ENCODE results near the gene STPG1. TPM values are rescaled to one million over a fixed set of nuclear protein-coding genes. Genes with fewer than 3 reads are reported as not detected.

The STPG1 gene
- total and polyA plus RNA-seq, 9 of the 15 experiments (the other 6 are each of a cell fraction or from before 2014, with no cell fraction given), result 5.0 to 11.9 (median 8.3) TPM

- TF ChIP-seq KDM5B (IDR thresholded peaks at IDR 0.05; ENCODE audit: insufficient replicate concordance, low read depth, low read length) (no peak), CHD2 (IDR thresholded peaks at IDR 0.05; ENCODE audit: low read depth, low read length) (peak; percentile 76; the same call in 1 of the 2 replicates), CBFB (CRISPR knock-in tag; IDR thresholded peaks at IDR 0.05) (0 out of 2 replicates have a peak, but pooled peaks have one; percentile 39), TEAD4 (IDR thresholded peaks at IDR 0.05; ENCODE audit: low read length) (no peak), TEAD4 (CRISPR knock-in tag; IDR thresholded peaks at IDR 0.05; ENCODE audit: borderline replicate concordance) (0 out of 2 replicates have a peak, but pooled peaks have one; percentile 40), THRAP3 (IDR thresholded peaks at IDR 0.05; ENCODE audit: borderline replicate concordance) (0 out of 2 replicates have a peak, but pooled peaks have one; percentile 38)
These were observed 1.3 kb upstream of the STPG1 start (continued) for GRCh38 chr1:24414775-24415333.

- DNase-seq (ENCODE audit: extremely low read depth in 1 of 4, low spot score in 3 of 4), result no peak
- Histone ChIP-seq H3K27me3 (ENCODE audit: control insufficient read depth in 2 of 2, insufficient read depth in 2 of 2, low read length in 2 of 2) (no peaks in the 10 kb centered on the region), H3K4me1 (replicated peaks in 1 of 2; ENCODE audit: control insufficient read depth in 2 of 2, insufficient read depth in 2 of 2, low read length in 2 of 2) (peaks cover 31 to 33% of the 10 kb centered on the region in 2 experiments), H2AFZ (ENCODE audit: low read depth, low read length) (peak overlapping the region; percentile 91), H3K27ac (ENCODE audit: extremely low read depth, low read depth, low read length) (peak overlapping the region; percentile 70), H3K36me3 (ENCODE audit: control insufficient read depth, insufficient read depth, low read length) (0 out of 3 replicates have a peak, but pooled peaks cover 2% of the 10 kb centered on the region), H3K9me3 (replicated peaks; ENCODE audit: control insufficient read depth, insufficient read depth, low read depth, low read length) (no peaks in the 10 kb centered on the region), H3K79me2 (ENCODE audit: control insufficient read depth, insufficient read depth, low read length) (peaks cover 25% of the 10 kb centered on the region), H3K9me1 (ENCODE audit: control insufficient read depth, insufficient read depth, low read length) (no peaks in the 10 kb centered on the region), H3K4me3 (no peak overlapping the region; the same call in 1 of the 2 replicates), H3K4me2 (ENCODE audit: insufficient read depth, low read length) (peak overlapping the region; percentile 94), H4K20me1 (replicated peaks; ENCODE audit: control insufficient read depth, insufficient read depth, low read length) (no peaks in the 10 kb centered on the region), H3K9ac (ENCODE audit: insufficient read depth in 1 of 2, low read depth in 2 of 2, low read length in 2 of 2) (peak overlapping the region in 1 of 2 experiments; percentile 78; a peak in 2 of 4 replicates)
- BruUV-seq (replicated peaks), result no TSS peak
- in situ Hi-C loops (cut with MboI), result no loop called here
- FAIRE-seq, result no peak
- CTCF ChIA-PET (ENCODE audit: low intra/inter-chr PET ratio), result no interaction called here
- POLR2A ChIA-PET, result interaction anchor here (0.6 to 2.5 kb wide), 5 partner anchors 14 to 103 kb away, joined by 3 to 7 read pairs (median 3); no protein-coding TSS in a partner anchor
- intact Hi-C loops (cut with micrococcal nuclease), result no loop called here
- 24% methylated on average over 1 of the region's 1 CpG for WGBS (ENCODE audit: insufficient coverage, low coverage, missing lambda C conversion rate)
- ATAC-seq, result no peak
- 0 out of 6 replicates have a peak, but pooled peaks of 1 of the 3 experiments have one; percentile 35 for TF ChIP-seq ZBTB11 (CRISPR knock-in tag; IDR thresholded peaks at IDR 0.05)
- 0 out of 2 replicates have a peak, but pooled peaks have one; percentile 7 for TF ChIP-seq HINFP (tag; conservative IDR thresholded peaks at IDR 0.05; ENCODE audit: low read depth)
- TF ChIP-seq E2F8 (IDR thresholded peaks at IDR 0.05; ENCODE audit: low read depth, partially characterized antibody), result no peak
- TF ChIP-seq SUPT5H (IDR thresholded peaks at IDR 0.05), result 0 out of 2 replicates have a peak, but pooled peaks have one; percentile 5
- no peak for TF ChIP-seq ZNF57 (CRISPR knock-in tag; IDR thresholded peaks at IDR 0.05)
These were observed 1.2 kb downstream of the STPG1 start for GRCh38 chr1:24412408-24412807.
